K562 (cell line): ENCODE results near the gene FOXK2. TPM values are rescaled to one million over a fixed set of nuclear protein-coding genes. Genes with fewer than 3 reads are reported as not detected.

Experiments
- BHLHE40 ChIP-seq: IDR thresholded peaks from 2 replicates; pipeline ENCODE4 v1.6.1; 2011; ENCODE audit warnings: low read length, improper control_type of control experiment
- CREBBP ChIP-seq: IDR thresholded peaks from one replicate; pipeline ENCODE4 v1.6.1; 2012; ENCODE audit warnings: low read depth, mild to moderate bottlenecking, control low read depth, inconsistent platforms, low read length
- CXXC5 ChIP-seq: fragments of 250-450 bp; sonication (Bioruptor Pico); IDR thresholded peaks from 2 replicates; pipeline ENCODE4 v1.8.0; 2022; ENCODE audit warnings: inconsistent platforms, mild to moderate bottlenecking, moderate library complexity
- DNMT1 ChIP-seq: fragments of 450-650 bp; IDR thresholded peaks from 2 replicates; pipeline ENCODE4 v1.6.1; 2016; ENCODE audit warnings: antibody characterized with exemption, mild to moderate bottlenecking
- ETV6 ChIP-seq, 3 experiments: fragments of 150-350 bp in 1 of 3; sonication (generic) in 1 of 3; formaldehyde crosslinking in 1 of 3; IDR thresholded peaks; 2 replicates each; pipeline versions ENCODE4 v1.6.1 to v1.8.0; 2014 to 2022; ENCODE audit warnings: borderline replicate concordance in 2 of 3, low read depth in 2 of 3, antibody characterized with exemption in 1 of 3, low read length in 1 of 3, mild to moderate bottlenecking in 1 of 3, missing genetic modification reagents in 1 of 3
- MBD2 ChIP-seq: sonication (generic); IDR thresholded peaks from 2 replicates; pipeline ENCODE4 v1.6.1; 2016; ENCODE audit warnings: low read depth, borderline replicate concordance
- NFIC ChIP-seq: fragments of 450-650 bp; IDR thresholded peaks from 2 replicates; pipeline ENCODE4 v1.6.1; 2017; ENCODE audit warnings: mild to moderate bottlenecking, inconsistent platforms
- PHF20 ChIP-seq: fragments of 450-650 bp; IDR thresholded peaks from 2 replicates; pipeline ENCODE4 v1.6.1; 2018; ENCODE audit not compliant: partially characterized antibody
- RBBP5 ChIP-seq: fragments of 200-600 bp; sonication (generic); IDR thresholded peaks from 2 replicates; pipeline ENCODE4 v1.6.1; 2012; ENCODE audit warnings: borderline replicate concordance, mild to moderate bottlenecking, low read length, control low read depth, inconsistent platforms; ENCODE audit not compliant: insufficient read depth, poor library complexity, severe bottlenecking
- SAP30 ChIP-seq: fragments of 200-600 bp; sonication (generic); IDR thresholded peaks from 2 replicates; pipeline ENCODE4 v1.6.1; 2012; ENCODE audit warnings: borderline replicate concordance, low read depth, mild to moderate bottlenecking, moderate library complexity, low read length, control low read depth, inconsistent platforms; ENCODE audit not compliant: insufficient read depth, poor library complexity, severe bottlenecking
- TAF7 ChIP-seq: fragments of 450-650 bp; IDR thresholded peaks from 2 replicates; pipeline ENCODE4 v1.6.1; 2016; ENCODE audit warnings: missing genetic modification characterization, missing compliant biosample characterization
- TGIF2 ChIP-seq: sonication (generic); formaldehyde crosslinking; IDR thresholded peaks from 2 replicates; pipeline ENCODE4 v1.8.1; 2022; ENCODE audit warnings: mild to moderate bottlenecking, missing genetic modification reagents, moderate library complexity
- ZBTB12 ChIP-seq: fragments of 250-450 bp; sonication (Bioruptor Pico); IDR thresholded peaks from 2 replicates; pipeline ENCODE4 v1.4.0; 2020
- ZEB2 ChIP-seq: fragments of 450-650 bp; IDR thresholded peaks from 2 replicates; pipeline ENCODE4 v1.6.1; 2016
- ZNF239 ChIP-seq: fragments of 250-450 bp; sonication (Bioruptor Pico); IDR thresholded peaks from 2 replicates; pipeline ENCODE4 v1.4.0; 2020; ENCODE audit warnings: mild to moderate bottlenecking
- polyA plus RNA-seq, 8 experiments: library from polyadenylated mRNA; depleted of rRNA in 4 of 8; stranded (reverse) in 5 of 8; unstranded in 3 of 8; fragments of >200 nt; fragmentation: Nextera tagmentation in 2 of 8; fragmentation: Illumina TruSeq in 1 of 8; extraction: Ambion mirVana in 2 of 8; extraction: Trizol in 1 of 8; gene quantifications; 2 replicates each; pipeline versions ENCODE4 v1.2.1 to v1.2.3, GENCODE V29; 2011 to 2014; ENCODE audit warnings: inconsistent platforms in 1 of 8, missing spikeins in 1 of 8
- total RNA-seq, 7 experiments: library from RNA; depleted of rRNA in 6 of 7; stranded (reverse); fragments of >200 nt in 6 of 7; fragmentation: Illumina TruSeq in 2 of 7; extraction: Trizol in 2 of 7; gene quantifications; 2 replicates each; pipeline versions ENCODE4 v1.2.1 to v1.2.3, GENCODE V29; 2011 to 2021; ENCODE audit warnings: low replicate concordance in 1 of 7
- TF ChIP-seq, protein P1 (sequence below): fragments of 250-450 bp; sonication (Bioruptor Pico); IDR thresholded peaks from 2 replicates; pipeline ENCODE4 v1.4.0; 2020; ENCODE audit warnings: mild to moderate bottlenecking
- TF ChIP-seq, protein P2 (sequence below), 2 experiments: fragments of 450-650 bp in 1 of 2; IDR thresholded peaks; 2 replicates each; pipeline ENCODE4 v1.6.1; 2011 to 2017; ENCODE audit warnings: low read depth in 2 of 2, antibody characterized with exemption in 1 of 2, borderline replicate concordance in 1 of 2, low read length in 1 of 2, mild to moderate bottlenecking in 1 of 2, mixed read lengths in 1 of 2; ENCODE audit not compliant: control insufficient read depth in 1 of 2
- TF ChIP-seq, protein P3 (sequence below): fragments of 450-650 bp; formaldehyde crosslinking; IDR thresholded peaks from 2 replicates; pipeline ENCODE4 v1.4.0; 2022; ENCODE audit warnings: missing genetic modification characterization

The FOXK2 gene
- total and polyA plus RNA-seq, 9 of the 15 experiments (the other 6 are each of a cell fraction or from before 2014, with no cell fraction given) = 3.0 to 86.0 (median 44.1) TPM

DNA sequence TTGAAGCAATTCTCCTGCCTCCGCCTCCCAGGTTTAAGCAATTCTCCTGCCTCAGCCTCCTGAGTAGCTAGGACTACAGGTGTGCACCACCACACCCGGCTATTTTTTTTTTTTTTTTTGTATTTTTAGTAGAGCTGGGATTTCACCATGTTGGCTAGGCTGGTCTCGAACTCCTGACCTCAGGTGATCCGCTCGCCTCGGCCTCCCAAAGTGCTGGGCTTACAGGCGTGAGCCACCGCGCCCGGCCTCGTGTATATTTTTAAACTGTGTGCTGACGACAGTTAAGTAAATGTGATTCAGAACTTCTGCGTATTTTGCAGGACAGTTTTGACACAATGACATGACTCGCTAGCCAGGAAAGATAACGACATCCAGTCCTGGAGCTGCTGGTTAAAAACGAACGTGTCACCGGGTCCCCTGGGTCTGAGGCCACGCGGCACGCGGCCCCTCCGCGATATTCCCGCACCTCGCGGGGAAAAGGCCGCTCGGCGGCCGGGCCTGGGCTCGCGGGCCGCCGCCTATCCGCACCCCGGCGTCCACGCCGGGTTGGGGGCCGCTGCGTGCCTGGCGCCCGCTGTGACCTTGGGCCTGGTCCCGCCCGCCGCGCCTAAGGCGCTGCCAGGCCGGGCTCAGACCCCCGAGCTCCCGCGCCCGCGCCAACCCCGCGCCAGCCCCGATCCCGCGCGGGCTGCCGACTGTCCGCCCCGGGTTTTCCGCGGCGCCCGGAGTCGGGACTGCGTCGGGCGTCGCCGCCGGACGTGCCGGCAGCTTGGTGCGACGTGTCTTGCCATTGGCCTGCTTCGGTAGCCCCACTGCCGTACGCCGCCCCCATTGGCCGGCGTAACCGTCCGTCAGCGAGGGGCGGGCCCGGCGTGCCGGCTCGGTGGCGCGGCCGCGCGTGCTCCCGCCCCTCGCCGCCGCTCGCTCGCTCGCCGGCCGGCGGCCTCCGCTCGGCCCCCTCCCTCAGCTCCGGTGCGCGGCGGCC, at the start of gene FOXK2 (continued):
- TF ChIP-seq ETV6 (IDR thresholded peaks at IDR 0.05; ENCODE audit: borderline replicate concordance in 1 of 2, low read depth in 2 of 2, low read length in 1 of 2) (no peak), ETV6 (CRISPR knock-in tag; IDR thresholded peaks at IDR 0.05; ENCODE audit: borderline replicate concordance) (no peak; the same call in 1 of the 2 replicates), SAP30 (peak; percentile 74), TAF7 (no peak), CXXC5 (CRISPR knock-in tag) (peak; percentile 99), MBD2 (peak; percentile 90), ZEB2 (peak; percentile 77), NFIC (peak; percentile 15), RBBP5 (peak; percentile 62), ZNF239 (CRISPR knock-in tag) (no peak), DNMT1 (no peak), CREBBP (no peak), TGIF2 (CRISPR knock-in tag) (0 out of 2 replicates have a peak, but pooled peaks have one; percentile 80), BHLHE40 (peak; percentile 24; the same call in 1 of the 2 replicates), PHF20 (no peak), ZBTB12 (CRISPR knock-in tag) (no peak)
- TF ChIP-seq, protein P1, sequence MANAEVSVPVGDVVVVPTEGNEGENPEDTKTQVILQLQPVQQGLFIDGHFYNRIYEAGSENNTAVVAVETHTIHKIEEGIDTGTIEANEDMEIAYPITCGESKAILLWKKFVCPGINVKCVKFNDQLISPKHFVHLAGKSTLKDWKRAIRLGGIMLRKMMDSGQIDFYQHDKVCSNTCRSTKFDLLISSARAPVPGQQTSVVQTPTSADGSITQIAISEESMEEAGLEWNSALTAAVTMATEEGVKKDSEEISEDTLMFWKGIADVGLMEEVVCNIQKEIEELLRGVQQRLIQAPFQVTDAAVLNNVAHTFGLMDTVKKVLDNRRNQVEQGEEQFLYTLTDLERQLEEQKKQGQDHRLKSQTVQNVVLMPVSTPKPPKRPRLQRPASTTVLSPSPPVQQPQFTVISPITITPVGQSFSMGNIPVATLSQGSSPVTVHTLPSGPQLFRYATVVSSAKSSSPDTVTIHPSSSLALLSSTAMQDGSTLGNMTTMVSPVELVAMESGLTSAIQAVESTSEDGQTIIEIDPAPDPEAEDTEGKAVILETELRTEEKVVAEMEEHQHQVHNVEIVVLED (CRISPR knock-in tag) = peak; percentile 99
- TF ChIP-seq, protein P2, sequence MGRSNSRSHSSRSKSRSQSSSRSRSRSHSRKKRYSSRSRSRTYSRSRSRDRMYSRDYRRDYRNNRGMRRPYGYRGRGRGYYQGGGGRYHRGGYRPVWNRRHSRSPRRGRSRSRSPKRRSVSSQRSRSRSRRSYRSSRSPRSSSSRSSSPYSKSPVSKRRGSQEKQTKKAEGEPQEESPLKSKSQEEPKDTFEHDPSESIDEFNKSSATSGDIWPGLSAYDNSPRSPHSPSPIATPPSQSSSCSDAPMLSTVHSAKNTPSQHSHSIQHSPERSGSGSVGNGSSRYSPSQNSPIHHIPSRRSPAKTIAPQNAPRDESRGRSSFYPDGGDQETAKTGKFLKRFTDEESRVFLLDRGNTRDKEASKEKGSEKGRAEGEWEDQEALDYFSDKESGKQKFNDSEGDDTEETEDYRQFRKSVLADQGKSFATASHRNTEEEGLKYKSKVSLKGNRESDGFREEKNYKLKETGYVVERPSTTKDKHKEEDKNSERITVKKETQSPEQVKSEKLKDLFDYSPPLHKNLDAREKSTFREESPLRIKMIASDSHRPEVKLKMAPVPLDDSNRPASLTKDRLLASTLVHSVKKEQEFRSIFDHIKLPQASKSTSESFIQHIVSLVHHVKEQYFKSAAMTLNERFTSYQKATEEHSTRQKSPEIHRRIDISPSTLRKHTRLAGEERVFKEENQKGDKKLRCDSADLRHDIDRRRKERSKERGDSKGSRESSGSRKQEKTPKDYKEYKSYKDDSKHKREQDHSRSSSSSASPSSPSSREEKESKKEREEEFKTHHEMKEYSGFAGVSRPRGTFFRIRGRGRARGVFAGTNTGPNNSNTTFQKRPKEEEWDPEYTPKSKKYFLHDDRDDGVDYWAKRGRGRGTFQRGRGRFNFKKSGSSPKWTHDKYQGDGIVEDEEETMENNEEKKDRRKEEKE (IDR thresholded peaks at IDR 0.05; ENCODE audit: borderline replicate concordance in 1 of 2, control insufficient read depth in 1 of 2, low read depth in 2 of 2, low read length in 1 of 2) = no peak
- TF ChIP-seq, protein P3, sequence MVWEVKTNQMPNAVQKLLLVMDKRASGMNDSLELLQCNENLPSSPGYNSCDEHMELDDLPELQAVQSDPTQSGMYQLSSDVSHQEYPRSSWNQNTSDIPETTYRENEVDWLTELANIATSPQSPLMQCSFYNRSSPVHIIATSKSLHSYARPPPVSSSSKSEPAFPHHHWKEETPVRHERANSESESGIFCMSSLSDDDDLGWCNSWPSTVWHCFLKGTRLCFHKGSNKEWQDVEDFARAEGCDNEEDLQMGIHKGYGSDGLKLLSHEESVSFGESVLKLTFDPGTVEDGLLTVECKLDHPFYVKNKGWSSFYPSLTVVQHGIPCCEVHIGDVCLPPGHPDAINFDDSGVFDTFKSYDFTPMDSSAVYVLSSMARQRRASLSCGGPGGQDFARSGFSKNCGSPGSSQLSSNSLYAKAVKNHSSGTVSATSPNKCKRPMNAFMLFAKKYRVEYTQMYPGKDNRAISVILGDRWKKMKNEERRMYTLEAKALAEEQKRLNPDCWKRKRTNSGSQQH = no peak
